ENCODE measurements around the gene F2. TPM values are rescaled to one million over a fixed set of nuclear protein-coding genes. Genes with fewer than 3 reads are reported as not detected.

Gene F2
- total and polyA plus RNA-seq, 2 of the 13 experiments (the other 11 are each of a cell fraction or from before 2014, with no cell fraction given) = 330 to 801 TPM

- no peak for TF ChIP-seq POLR2G (IDR thresholded peaks at IDR 0.05; ENCODE audit: low read depth, low read length)
- no peak for TF ChIP-seq ZNF615 (CRISPR knock-in tag; IDR thresholded peaks at IDR 0.05; ENCODE audit: borderline replicate concordance)
- TF ChIP-seq SNAPC4 (CRISPR knock-in tag; IDR thresholded peaks at IDR 0.05) = 0 out of 2 replicates have a peak, but pooled peaks have one; percentile 52
- no peak for TF ChIP-seq NR2F6 (IDR thresholded peaks at IDR 0.05)
- TF ChIP-seq NR2F6 (CRISPR knock-in tag; IDR thresholded peaks at IDR 0.05) = no peak
- TF ChIP-seq RNF219 (CRISPR knock-in tag; IDR thresholded peaks at IDR 0.05) = no peak
- no peak for TF ChIP-seq ZNF281 (CRISPR knock-in tag; IDR thresholded peaks at IDR 0.05; ENCODE audit: borderline replicate concordance)
- TF ChIP-seq ZNF432 (CRISPR knock-in tag; IDR thresholded peaks at IDR 0.05; ENCODE audit: borderline replicate concordance) = no peak
- no peak for TF ChIP-seq ZNF83 (CRISPR knock-in tag; IDR thresholded peaks at IDR 0.05; ENCODE audit: borderline replicate concordance)
- TF ChIP-seq ZNF484 (CRISPR knock-in tag; IDR thresholded peaks at IDR 0.05; ENCODE audit: borderline replicate concordance, low read depth) = no peak
- no peak for TF ChIP-seq BCL6 (CRISPR knock-in tag; IDR thresholded peaks at IDR 0.05)
- no peak for TF ChIP-seq SRSF1 (optimal IDR thresholded peaks at IDR 0.05; ENCODE audit: low read depth, low read length)
- TF ChIP-seq KLF15 (CRISPR knock-in tag; IDR thresholded peaks at IDR 0.05; ENCODE audit: borderline replicate concordance) = no peak
- TF ChIP-seq IRF1 (CRISPR knock-in tag; IDR thresholded peaks at IDR 0.05; ENCODE audit: low read depth) = no peak
- peak; percentile 9 for TF ChIP-seq YY1 (IDR thresholded peaks at IDR 0.05; ENCODE audit: insufficient read depth, insufficient replicate concordance, low read depth, low read length)
- TF ChIP-seq ZNF704 (CRISPR knock-in tag; IDR thresholded peaks at IDR 0.05; ENCODE audit: borderline replicate concordance) = no peak
These were observed 43.6 kb upstream of the F2 start (continued) for GRCh38 chr11:46675288-46675851.
